ENCODE results near the gene SPINK14.

SPINK14 gene

DNA sequence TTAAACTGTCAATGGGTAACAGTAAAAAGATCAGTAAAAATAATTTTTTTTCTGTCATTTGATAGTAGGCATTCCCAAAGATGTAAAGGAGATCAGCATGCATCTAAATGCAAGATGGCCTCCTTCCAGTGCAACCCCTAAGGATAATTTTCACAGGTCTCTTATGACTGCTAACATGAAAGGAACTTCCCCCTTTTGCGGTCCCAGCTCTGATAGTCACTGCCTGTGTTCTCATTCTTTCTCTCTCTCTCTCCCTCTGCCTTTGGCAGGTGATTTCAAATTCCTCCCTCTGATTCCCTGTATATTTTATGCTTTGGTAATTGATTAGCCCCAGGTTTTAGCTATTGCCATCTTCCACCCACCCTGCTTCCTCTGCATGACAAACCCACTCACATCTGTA lies 8.9 kb downstream of the SPINK14 start:
- H3K9ac ChIP-seq, result no peak overlapping the region
- H3K4me1 ChIP-seq (ENCODE audit: low read depth, poor library complexity, severe bottlenecking), result no peaks in the 10 kb centered on the region
- TF ChIP-seq, protein P1, sequence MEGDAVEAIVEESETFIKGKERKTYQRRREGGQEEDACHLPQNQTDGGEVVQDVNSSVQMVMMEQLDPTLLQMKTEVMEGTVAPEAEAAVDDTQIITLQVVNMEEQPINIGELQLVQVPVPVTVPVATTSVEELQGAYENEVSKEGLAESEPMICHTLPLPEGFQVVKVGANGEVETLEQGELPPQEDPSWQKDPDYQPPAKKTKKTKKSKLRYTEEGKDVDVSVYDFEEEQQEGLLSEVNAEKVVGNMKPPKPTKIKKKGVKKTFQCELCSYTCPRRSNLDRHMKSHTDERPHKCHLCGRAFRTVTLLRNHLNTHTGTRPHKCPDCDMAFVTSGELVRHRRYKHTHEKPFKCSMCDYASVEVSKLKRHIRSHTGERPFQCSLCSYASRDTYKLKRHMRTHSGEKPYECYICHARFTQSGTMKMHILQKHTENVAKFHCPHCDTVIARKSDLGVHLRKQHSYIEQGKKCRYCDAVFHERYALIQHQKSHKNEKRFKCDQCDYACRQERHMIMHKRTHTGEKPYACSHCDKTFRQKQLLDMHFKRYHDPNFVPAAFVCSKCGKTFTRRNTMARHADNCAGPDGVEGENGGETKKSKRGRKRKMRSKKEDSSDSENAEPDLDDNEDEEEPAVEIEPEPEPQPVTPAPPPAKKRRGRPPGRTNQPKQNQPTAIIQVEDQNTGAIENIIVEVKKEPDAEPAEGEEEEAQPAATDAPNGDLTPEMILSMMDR (conservative IDR thresholded peaks at IDR 0.05; ENCODE audit: low read depth, low read length), result no peak
- no peaks in the 10 kb centered on the region for H3K79me2 ChIP-seq (ENCODE audit: insufficient read depth, low read depth)
- no peaks in the 10 kb centered on the region for H4K20me1 ChIP-seq (ENCODE audit: insufficient read depth)
- no peak overlapping the region for H3K4me2 ChIP-seq
- no peak overlapping the region for H2AFZ ChIP-seq (ENCODE audit: low read depth)
- no peak overlapping the region for H3K27ac ChIP-seq
- H3K4me3 ChIP-seq (IDR thresholded peaks at IDR 0.05; ENCODE audit: insufficient read depth, low read depth, low read length), result no peak overlapping the region
- no peaks in the 10 kb centered on the region for H3K36me3 ChIP-seq (ENCODE audit: insufficient read depth)
- H3K27me3 ChIP-seq (ENCODE audit: insufficient read depth, low read depth), result no peaks in the 10 kb centered on the region

GRCh38 chr5:148179234-148179824 lies 11.0 kb downstream of the SPINK14 start:
- no peak overlapping the region for H2AFZ ChIP-seq (ENCODE audit: low read depth)
- H4K20me1 ChIP-seq (ENCODE audit: insufficient read depth), result no peaks in the 10 kb centered on the region
- H3K9ac ChIP-seq, result no peak overlapping the region
- H3K4me2 ChIP-seq, result no peak overlapping the region
- no peaks in the 10 kb centered on the region for H3K4me1 ChIP-seq (ENCODE audit: low read depth, poor library complexity, severe bottlenecking)
- H3K79me2 ChIP-seq (ENCODE audit: insufficient read depth, low read depth), result no peaks in the 10 kb centered on the region
- no peak overlapping the region for H3K4me3 ChIP-seq (IDR thresholded peaks at IDR 0.05; ENCODE audit: insufficient read depth, low read depth, low read length)
- TF ChIP-seq, protein P1 (conservative IDR thresholded peaks at IDR 0.05; ENCODE audit: low read depth, low read length), result peak; percentile 71
- no peaks in the 10 kb centered on the region for H3K36me3 ChIP-seq (ENCODE audit: insufficient read depth)
- no peaks in the 10 kb centered on the region for H3K27me3 ChIP-seq (ENCODE audit: insufficient read depth, low read depth)
- no peak overlapping the region for H3K27ac ChIP-seq

GRCh38 chr5:148186248-148187003 lies 18.1 kb downstream of the SPINK14 start:
- TF ChIP-seq, protein P1 (conservative IDR thresholded peaks at IDR 0.05; ENCODE audit: low read depth, low read length), result no peak
- H3K36me3 ChIP-seq (ENCODE audit: insufficient read depth), result no peaks in the 10 kb centered on the region
- no peaks in the 10 kb centered on the region for H3K4me1 ChIP-seq (ENCODE audit: low read depth, poor library complexity, severe bottlenecking)
- H4K20me1 ChIP-seq (ENCODE audit: insufficient read depth), result no peaks in the 10 kb centered on the region
- H3K4me2 ChIP-seq, result no peak overlapping the region
- no peak overlapping the region for H3K9ac ChIP-seq
- H2AFZ ChIP-seq (ENCODE audit: low read depth), result no peak overlapping the region
- H3K27ac ChIP-seq, result no peak overlapping the region
- H3K79me2 ChIP-seq (ENCODE audit: insufficient read depth, low read depth), result no peaks in the 10 kb centered on the region
- no peak overlapping the region for H3K4me3 ChIP-seq (IDR thresholded peaks at IDR 0.05; ENCODE audit: insufficient read depth, low read depth, low read length)
- H3K27me3 ChIP-seq (ENCODE audit: insufficient read depth, low read depth), result no peaks in the 10 kb centered on the region

DNA sequence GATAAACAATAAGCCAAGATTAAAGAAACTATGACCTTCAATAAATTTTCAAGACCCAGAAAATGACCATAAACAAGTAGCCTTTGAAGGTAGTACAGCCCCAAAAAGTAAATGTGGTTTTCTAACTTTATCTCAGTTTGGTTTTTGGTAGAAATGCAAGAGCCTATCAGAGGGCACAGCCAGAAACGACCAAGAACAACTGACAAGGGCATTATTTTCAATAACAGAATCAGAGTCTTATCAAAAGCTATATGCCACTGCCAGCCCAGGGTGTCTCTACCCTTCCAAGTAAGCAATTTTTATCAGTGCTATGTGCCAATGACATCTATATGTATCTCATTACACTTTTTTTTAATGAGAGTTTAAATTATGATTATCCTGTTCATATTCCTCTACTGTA lies 22.7 kb downstream of the SPINK14 start:
- TF ChIP-seq, protein P1 (conservative IDR thresholded peaks at IDR 0.05; ENCODE audit: low read depth, low read length), result no peak
- H3K4me3 ChIP-seq (IDR thresholded peaks at IDR 0.05; ENCODE audit: insufficient read depth, low read depth, low read length), result no peak overlapping the region

More for the DNA sequence above, 22.7 kb downstream of the SPINK14 start:
- Histone ChIP-seq H2AFZ (ENCODE audit: low read depth) (no peak overlapping the region), H3K9ac (no peak overlapping the region), H3K27ac (no peak overlapping the region), H4K20me1 (ENCODE audit: insufficient read depth) (no peaks in the 10 kb centered on the region), H3K79me2 (ENCODE audit: insufficient read depth, low read depth) (no peaks in the 10 kb centered on the region), H3K27me3 (ENCODE audit: insufficient read depth, low read depth) (no peaks in the 10 kb centered on the region), H3K4me2 (no peak overlapping the region), H3K36me3 (ENCODE audit: insufficient read depth) (no peaks in the 10 kb centered on the region), H3K4me1 (ENCODE audit: low read depth, poor library complexity, severe bottlenecking) (no peaks in the 10 kb centered on the region)

All from KMS-11 (cell line).